GM19351 (cell line): ENCODE data around the gene ATF7IP.
A peak's percentile ranks its signal among the peaks of the same experiment; 100 is the strongest.
"Not testable (repeated sequence)": the region's sequence is repeated elsewhere in the genome, so short reads cannot be mapped to it uniquely, and the experiment has no call there.

Experiments used
- ATAC-seq: cut with Tn5 transposase; IDR thresholded peaks from one replicate; pipeline ENCODE4 v1.9.1; 2021; ENCODE audit warnings: mild to moderate bottlenecking, moderate library complexity; ENCODE audit not compliant: unreplicated experiment

The ATF7IP gene

GRCh38 chr12:14373217-14373616 is 7.7 kb downstream of the ATF7IP start:
- ATAC-seq, result no peak

DNA sequence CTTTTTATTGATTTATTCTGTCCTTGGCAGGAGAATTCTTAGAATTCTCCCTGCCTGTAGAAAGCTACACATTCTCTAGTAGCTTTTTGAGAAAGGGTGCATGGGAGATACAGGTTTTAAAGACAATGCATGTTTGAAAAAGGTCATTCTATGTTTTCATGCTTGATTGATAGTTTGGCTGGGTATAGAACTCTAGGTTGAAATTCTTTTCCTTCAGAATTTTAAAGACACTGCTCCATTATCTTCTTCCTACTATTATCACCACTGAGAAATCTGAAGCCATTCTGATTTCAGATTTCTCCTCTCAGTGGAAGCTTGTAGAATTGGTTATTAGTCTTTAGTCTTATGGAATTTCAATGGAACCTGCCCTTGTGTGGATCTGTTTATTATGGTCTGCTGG is 14.0 kb downstream of the ATF7IP start:
- ATAC-seq, result no peak

- peak; percentile 93 for ATAC-seq
Measured at GRCh38 chr12:14384783-14385638, 19.5 kb downstream of the ATF7IP start.

GRCh38 chr12:14387219-14387871 is 21.9 kb downstream of the ATF7IP start:
- no peak for ATAC-seq

DNA sequence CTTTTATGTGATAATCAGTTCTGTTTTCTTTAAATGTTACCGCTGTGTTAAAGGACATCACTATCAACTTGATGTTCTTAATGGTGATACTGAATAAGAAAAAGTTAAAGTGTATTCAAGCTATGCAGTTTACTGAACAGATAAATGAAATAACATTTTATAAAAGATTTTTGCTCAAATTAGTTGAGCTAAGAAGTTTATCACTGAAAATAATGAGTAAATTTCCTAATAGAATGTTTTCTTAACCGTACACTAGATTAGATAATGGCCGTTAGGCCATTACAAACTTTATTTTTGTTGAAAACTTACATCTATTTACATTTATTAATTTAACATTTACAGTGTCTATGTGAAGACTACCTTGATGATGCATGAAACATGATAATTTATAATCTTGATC is 25.0 kb downstream of the ATF7IP start:
- no peak for ATAC-seq

- ATAC-seq, result no peak
Measured at GRCh38 chr12:14390870-14391530, 25.5 kb downstream of the ATF7IP start.

- ATAC-seq, result no peak
Measured at GRCh38 chr12:14393751-14394150, 28.3 kb downstream of the ATF7IP start.

DNA sequence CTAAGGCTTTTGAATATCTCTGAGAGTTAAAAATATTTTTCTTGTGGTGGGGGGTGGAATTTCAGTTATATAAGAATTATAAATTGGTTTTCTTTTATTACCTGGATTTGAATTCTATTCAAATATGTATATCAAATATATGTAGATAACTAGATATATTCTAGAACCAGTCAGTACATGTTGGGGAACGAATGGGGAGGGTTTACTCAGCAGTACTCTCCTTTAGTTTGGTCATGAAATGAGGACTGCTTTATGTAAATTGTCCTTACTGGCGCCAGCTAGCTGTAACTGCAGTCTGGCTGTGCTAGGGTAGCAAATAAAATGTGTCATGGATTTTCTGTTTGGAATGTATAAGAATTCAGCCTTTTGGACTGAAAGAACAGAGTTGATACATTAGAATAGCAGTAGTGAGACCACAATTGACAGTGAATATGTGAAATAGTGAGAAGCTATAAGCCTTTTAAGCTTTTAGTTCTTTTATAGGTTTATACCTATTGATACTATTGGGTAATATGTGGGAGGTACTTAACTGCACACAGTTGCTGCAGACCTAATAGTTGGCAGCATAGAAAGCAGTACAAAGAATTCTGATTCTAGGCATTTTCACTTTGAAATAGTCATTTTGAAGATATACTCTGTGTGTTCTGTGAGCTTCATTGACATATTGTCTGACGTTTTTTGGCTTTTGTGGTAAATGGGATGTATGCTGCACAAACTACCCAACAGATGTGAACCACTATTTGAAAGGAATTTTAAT is 29.0 kb downstream of the ATF7IP start:
- peak; percentile 59 for ATAC-seq

GRCh38 chr12:14395074-14395778 is 29.7 kb downstream of the ATF7IP start:
- ATAC-seq, result peak; percentile 49

DNA sequence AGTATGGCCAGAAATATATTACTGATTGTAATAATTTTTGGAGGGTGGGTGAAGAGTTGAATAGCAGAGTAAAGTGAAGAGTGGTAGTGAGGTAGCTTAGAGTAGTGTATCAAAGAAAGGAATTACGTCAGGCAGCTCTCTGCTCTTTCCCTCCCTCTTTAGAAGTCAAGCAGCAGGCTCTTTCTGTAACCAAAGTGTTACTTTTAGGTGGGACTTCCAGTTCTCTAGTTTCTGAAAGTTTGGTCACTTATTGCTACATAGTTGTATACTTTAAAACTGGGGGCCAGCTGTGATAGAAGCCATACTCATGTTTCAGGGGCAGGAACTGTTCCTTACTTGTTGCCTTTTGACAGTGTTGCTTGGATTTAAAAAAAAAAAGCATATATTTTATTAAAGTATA is 30.6 kb downstream of the ATF7IP start:
- ATAC-seq, result peak; percentile 67

- no peak for ATAC-seq
Measured at GRCh38 chr12:14399871-14400270, 34.4 kb downstream of the ATF7IP start.

- peak; percentile 32 for ATAC-seq
Measured at GRCh38 chr12:14400599-14400998, 35.1 kb downstream of the ATF7IP start.

- not testable (repeated sequence) for ATAC-seq
Measured at GRCh38 chr12:14401267-14401666, 35.8 kb downstream of the ATF7IP start.

DNA sequence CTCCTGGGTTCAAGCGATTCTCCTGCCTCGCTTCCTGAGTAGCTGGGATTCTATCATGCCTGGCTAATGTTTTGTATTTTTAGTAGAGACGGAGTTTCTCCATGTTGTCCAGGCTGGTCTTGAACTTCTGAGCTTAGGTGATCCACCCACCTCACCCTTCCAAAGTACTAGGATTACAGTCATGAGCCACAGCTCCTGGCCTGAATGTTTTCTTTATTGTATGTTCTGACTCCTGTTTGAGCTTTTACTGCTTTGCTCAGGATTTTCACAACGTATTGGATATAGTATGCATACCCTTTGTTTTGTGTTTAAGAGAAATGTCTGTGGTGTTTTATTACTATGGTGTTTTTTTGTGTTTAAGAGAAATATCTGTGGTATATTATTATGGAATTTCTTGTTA is 37.2 kb downstream of the ATF7IP start:
- ATAC-seq, result no peak

- no peak for ATAC-seq
Measured at GRCh38 chr12:14403293-14403692, 37.8 kb downstream of the ATF7IP start.

- ATAC-seq, result peak; percentile 65
Measured at GRCh38 chr12:14403711-14404196, 38.3 kb downstream of the ATF7IP start.

DNA sequence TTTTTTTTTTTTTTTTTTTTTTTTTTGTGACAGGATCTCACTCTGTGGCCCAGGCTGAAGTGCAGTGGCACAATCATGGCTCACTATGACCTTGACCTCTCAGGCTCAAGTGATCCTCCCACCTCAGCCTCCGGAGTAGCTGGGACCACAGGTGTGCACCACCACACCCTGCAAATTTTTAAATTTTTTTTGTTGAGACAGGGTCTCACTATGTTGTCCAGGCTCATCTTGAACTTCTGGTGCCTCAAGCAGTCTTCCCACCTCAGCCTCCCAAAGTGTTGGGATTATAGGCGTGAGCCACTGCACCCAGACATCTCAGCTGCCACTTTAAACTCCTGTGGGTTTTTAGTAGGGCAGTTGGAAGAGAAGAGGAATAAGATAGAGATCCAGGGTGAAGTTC is 39.9 kb downstream of the ATF7IP start:
- ATAC-seq, result not testable (repeated sequence)

DNA sequence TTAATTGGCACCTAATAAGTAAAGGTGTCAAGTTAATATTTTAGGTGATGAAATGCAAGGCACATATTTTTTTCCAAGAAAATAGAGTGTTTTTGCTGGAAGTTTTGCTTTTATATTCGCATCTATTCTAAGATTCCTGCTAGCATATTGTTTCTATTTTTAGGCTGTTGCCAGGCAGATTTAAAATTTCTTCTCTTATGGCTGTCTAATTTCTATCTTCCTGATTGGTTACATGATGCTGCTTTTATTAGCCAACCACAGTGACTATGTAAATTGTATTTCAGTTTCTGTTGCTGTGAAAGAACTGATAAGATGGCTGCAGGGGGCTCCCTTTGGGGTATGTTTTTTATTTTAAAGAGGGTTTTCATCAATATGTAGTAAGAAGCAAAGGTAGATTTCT is 42.7 kb downstream of the ATF7IP start:
- no peak for ATAC-seq

DNA sequence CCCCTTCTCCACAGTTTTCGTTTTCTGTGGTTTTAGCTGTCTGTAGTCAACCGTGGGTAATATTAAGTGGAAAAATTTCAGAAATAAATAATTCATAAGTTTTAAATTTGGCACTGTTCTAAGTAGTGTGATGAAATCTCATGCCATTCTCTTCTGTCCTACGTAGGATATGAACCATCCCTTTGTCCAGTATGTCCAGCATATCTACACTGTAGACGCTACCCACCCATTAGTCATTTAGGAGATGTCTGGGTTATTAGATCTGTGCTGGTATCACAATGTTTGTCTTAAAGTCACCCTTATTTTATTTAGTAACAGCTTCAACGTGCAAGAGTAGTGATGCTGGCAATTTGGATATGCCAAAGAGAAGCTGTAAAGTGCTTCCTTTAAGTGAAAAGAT is 44.7 kb downstream of the ATF7IP start:
- no peak for ATAC-seq

DNA sequence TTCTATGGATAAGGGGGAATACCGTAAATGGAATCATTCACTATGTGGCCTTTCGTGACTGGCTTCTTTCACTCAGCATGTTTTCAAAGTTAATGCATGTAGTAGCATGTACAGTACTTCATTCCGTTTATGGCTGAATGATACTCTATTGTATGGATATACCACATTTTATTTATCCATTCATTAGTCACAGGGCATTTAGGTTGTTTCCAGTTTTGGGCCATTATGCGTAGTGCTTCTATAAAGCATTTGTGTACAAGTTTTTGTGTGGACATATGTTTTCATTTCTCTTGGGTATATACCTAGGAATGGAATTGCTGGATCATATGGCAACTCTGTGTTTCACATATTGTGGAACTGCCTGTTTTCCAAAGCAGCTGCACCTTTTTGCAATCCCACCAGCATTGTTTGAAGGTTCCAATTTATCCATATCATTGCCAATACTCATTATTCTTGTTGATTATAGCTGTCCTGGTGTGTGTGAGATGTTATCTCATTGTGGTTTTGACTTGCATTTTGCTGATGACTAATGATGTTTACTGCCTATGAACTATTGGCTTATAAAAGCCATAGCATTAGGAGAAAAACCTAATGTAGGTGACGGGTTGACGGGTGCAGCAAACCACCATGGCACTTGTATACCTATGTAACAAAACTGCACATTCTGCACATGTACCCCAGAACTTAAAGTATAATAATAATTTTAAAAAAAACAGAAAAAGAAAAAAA is 45.5 kb downstream of the ATF7IP start:
- no peak for ATAC-seq
